ENCODE results near the gene ACADVL. TPM values are rescaled to one million over a fixed set of nuclear protein-coding genes. Genes with fewer than 3 reads are reported as not detected.
"Not testable (repeated sequence)": the region's sequence is repeated elsewhere in the genome, so short reads cannot be mapped to it uniquely, and the experiment has no call there.

ACADVL gene
- total and polyA plus RNA-seq, 4 donors: 185 to 1,301 (median 1,109) TPM

GRCh38 chr17:7243453-7243729 lies 23.7 kb downstream of the ACADVL start:
- no peaks in the 10 kb centered on the region for H3K27me3 ChIP-seq (ENCODE audit: control insufficient read depth in 4 of 4, insufficient read depth in 4 of 4, low read length in 3 of 4)
- TF ChIP-seq RXRA (IDR thresholded peaks at IDR 0.05): no peak
- TF ChIP-seq HNF4A (conservative IDR thresholded peaks at IDR 0.05): no peak
- TF ChIP-seq HNF4G (IDR thresholded peaks at IDR 0.05): no peak
- no peak for TF ChIP-seq TAF1 (conservative IDR thresholded peaks at IDR 0.05)
- TF ChIP-seq, protein P1, sequence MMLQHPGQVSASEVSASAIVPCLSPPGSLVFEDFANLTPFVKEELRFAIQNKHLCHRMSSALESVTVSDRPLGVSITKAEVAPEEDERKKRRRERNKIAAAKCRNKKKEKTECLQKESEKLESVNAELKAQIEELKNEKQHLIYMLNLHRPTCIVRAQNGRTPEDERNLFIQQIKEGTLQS (IDR thresholded peaks at IDR 0.05): no peak
- no peak for TF ChIP-seq EGR1 (IDR thresholded peaks at IDR 0.05; ENCODE audit: low read depth in 2 of 2)
- no peak for TF ChIP-seq MAX (IDR thresholded peaks at IDR 0.05)
- TF ChIP-seq RAD21 (IDR thresholded peaks at IDR 0.05): no peak
- TF ChIP-seq FOXA2 (IDR thresholded peaks at IDR 0.05): no peak
- H3K9me3 ChIP-seq (ENCODE audit: control insufficient read depth in 4 of 4, low read length in 3 of 4): no peaks in the 10 kb centered on the region
- H3K27ac ChIP-seq (ENCODE audit: low read depth in 1 of 2, low read length in 2 of 2): peak overlapping the region; percentile 98 to 99
- peak overlapping the region; percentile 83 to 90 for H3K9ac ChIP-seq (ENCODE audit: low read depth in 1 of 2, low read length in 2 of 2)
- H3K4me3 ChIP-seq (ENCODE audit: low read depth in 1 of 3, low read length in 3 of 3): peak overlapping the region; percentile 52 to 91 (median 74)
- DNase-seq (ENCODE audit: low spot score): no peak
- peaks cover 2 to 31% (median 25%) of the 10 kb centered on the region in 4 donors for H3K4me1 ChIP-seq (ENCODE audit: control insufficient read depth in 4 of 4, insufficient read depth in 4 of 4, low read length in 3 of 4)
- WGBS: 20% methylated on average over 2 of the region's 2 CpGs
- peaks cover 3 to 32% (median 20%) of the 10 kb centered on the region in 4 donors for H3K36me3 ChIP-seq (ENCODE audit: control insufficient read depth in 4 of 4, insufficient read depth in 3 of 4, low read depth in 1 of 4, low read length in 3 of 4)

GRCh38 chr17:7243838-7244237 lies 24.1 kb downstream of the ACADVL start:
- Histone ChIP-seq H3K4me1 (ENCODE audit: control insufficient read depth in 4 of 4, insufficient read depth in 4 of 4, low read length in 3 of 4) (peaks cover 2 to 32% (median 27%) of the 10 kb centered on the region in 4 donors), H3K27ac (ENCODE audit: low read depth in 1 of 2, low read length in 2 of 2) (peak overlapping the region; percentile 98 to 99), H3K4me3 (ENCODE audit: low read depth in 1 of 3, low read length in 3 of 3) (peak overlapping the region in 1 of 3 donors; percentile 74), H3K36me3 (ENCODE audit: control insufficient read depth in 4 of 4, insufficient read depth in 3 of 4, low read depth in 1 of 4, low read length in 3 of 4) (peaks cover 3 to 32% (median 20%) of the 10 kb centered on the region in 4 donors), H3K9ac (ENCODE audit: low read depth in 1 of 2, low read length in 2 of 2) (peak overlapping the region in 1 of 2 donors; percentile 90)
- DNase-seq (ENCODE audit: low spot score); H3K27me3 ChIP-seq (ENCODE audit: control insufficient read depth in 4 of 4, insufficient read depth in 4 of 4, low read length in 3 of 4); H3K9me3 ChIP-seq (ENCODE audit: control insufficient read depth in 4 of 4, low read length in 3 of 4): not testable (repeated sequence)
- WGBS: 75% methylated on average over 10 of the region's 10 CpGs

GRCh38 chr17:7246779-7247178 lies 27.0 kb downstream of the ACADVL start:
- Histone ChIP-seq H3K27ac (ENCODE audit: low read depth in 1 of 2, low read length in 2 of 2) (no peak overlapping the region), H3K9me3 (ENCODE audit: control insufficient read depth in 4 of 4, low read length in 3 of 4) (no peaks in the 10 kb centered on the region), H3K9ac (ENCODE audit: low read depth in 1 of 2, low read length in 2 of 2) (no peak overlapping the region), H3K4me1 (ENCODE audit: control insufficient read depth in 4 of 4, insufficient read depth in 4 of 4, low read length in 3 of 4) (peaks cover 3 to 32% (median 25%) of the 10 kb centered on the region in 4 donors), H3K36me3 (ENCODE audit: control insufficient read depth in 4 of 4, insufficient read depth in 3 of 4, low read depth in 1 of 4, low read length in 3 of 4) (peaks cover 3 to 24% (median 13%) of the 10 kb centered on the region in 4 donors), H3K27me3 (ENCODE audit: control insufficient read depth in 4 of 4, insufficient read depth in 4 of 4, low read length in 3 of 4) (no peaks in the 10 kb centered on the region), H3K4me3 (ENCODE audit: low read depth in 1 of 3, low read length in 3 of 3) (no peak overlapping the region)
- WGBS: 94% methylated on average over 5 of the region's 5 CpGs
- DNase-seq (ENCODE audit: low spot score): no peak
- TF ChIP-seq, protein P2, sequence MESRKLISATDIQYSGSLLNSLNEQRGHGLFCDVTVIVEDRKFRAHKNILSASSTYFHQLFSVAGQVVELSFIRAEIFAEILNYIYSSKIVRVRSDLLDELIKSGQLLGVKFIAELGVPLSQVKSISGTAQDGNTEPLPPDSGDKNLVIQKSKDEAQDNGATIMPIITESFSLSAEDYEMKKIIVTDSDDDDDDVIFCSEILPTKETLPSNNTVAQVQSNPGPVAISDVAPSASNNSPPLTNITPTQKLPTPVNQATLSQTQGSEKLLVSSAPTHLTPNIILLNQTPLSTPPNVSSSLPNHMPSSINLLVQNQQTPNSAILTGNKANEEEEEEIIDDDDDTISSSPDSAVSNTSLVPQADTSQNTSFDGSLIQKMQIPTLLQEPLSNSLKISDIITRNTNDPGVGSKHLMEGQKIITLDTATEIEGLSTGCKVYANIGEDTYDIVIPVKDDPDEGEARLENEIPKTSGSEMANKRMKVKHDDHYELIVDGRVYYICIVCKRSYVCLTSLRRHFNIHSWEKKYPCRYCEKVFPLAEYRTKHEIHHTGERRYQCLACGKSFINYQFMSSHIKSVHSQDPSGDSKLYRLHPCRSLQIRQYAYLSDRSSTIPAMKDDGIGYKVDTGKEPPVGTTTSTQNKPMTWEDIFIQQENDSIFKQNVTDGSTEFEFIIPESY (IDR thresholded peaks at IDR 0.05): no peak
- TF ChIP-seq HNF4A (conservative IDR thresholded peaks at IDR 0.05) (no peak), FOXA2 (IDR thresholded peaks at IDR 0.05) (no peak), YY1 (IDR thresholded peaks at IDR 0.05) (no peak)

DNA sequence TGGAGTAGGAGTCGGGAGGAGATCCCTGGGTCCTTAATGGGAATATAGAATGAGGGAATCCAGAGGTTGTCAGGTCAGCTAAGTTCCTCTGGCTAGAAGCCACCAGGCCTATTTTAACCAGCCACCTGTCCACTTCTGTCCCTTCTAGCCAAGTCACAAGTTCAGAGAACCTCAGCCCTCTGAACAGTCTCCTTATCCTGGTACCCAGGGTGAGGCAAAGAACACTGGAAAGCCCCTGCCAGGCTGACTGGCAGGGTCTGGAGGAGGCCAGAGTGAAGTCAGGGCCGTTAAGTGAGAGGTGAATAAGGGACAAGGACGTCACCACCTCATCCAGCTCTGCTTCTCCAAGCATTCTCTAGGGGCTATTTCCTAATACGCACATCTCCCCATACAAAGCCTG lies 29.1 kb downstream of the ACADVL start:
- WGBS: 75% methylated on average over 4 of the region's 4 CpGs
- Histone ChIP-seq H3K9ac (ENCODE audit: low read depth in 1 of 2, low read length in 2 of 2) (no peak overlapping the region), H3K27ac (ENCODE audit: low read depth in 1 of 2, low read length in 2 of 2) (no peak overlapping the region), H3K4me1 (ENCODE audit: control insufficient read depth in 4 of 4, insufficient read depth in 4 of 4, low read length in 3 of 4) (peaks cover 3 to 37% (median 30%) of the 10 kb centered on the region in 4 donors), H3K36me3 (ENCODE audit: control insufficient read depth in 4 of 4, insufficient read depth in 3 of 4, low read depth in 1 of 4, low read length in 3 of 4) (peaks cover 3 to 24% (median 13%) of the 10 kb centered on the region in 4 donors), H3K4me3 (ENCODE audit: low read depth in 1 of 3, low read length in 3 of 3) (no peak overlapping the region), H3K9me3 (ENCODE audit: control insufficient read depth in 4 of 4, low read length in 3 of 4) (no peaks in the 10 kb centered on the region), H3K27me3 (ENCODE audit: control insufficient read depth in 4 of 4, insufficient read depth in 4 of 4, low read length in 3 of 4) (no peaks in the 10 kb centered on the region)
- TF ChIP-seq FOXA2 (IDR thresholded peaks at IDR 0.05): no peak
- no peak for TF ChIP-seq FOXA1 (IDR thresholded peaks at IDR 0.05)
- DNase-seq (ENCODE audit: low spot score): no peak

Data from liver (tissue), 9 donors.